ENCODE data around the gene CNTN6.

The CNTN6 gene

DNA sequence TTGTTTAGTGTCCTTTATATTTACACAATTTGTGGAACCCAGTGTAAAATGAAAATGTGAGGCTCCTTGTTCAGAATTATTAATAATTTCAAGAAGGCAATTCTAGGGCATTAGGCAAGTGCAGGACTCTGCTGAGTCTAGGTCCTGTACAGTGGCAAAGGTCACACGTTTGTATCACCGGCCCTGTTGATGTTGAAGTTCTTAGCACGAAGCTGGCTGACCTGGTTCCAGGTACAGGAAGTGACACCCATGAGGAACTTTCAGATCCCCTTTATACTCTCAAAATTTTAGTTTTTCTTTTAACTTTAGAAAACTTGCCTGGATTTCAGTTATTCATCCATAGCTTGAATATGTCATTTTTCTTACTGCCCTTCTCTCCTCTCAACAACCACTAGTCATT is 349.4 kb downstream of the CNTN6 start:
- DNase-seq = no peak

DNA sequence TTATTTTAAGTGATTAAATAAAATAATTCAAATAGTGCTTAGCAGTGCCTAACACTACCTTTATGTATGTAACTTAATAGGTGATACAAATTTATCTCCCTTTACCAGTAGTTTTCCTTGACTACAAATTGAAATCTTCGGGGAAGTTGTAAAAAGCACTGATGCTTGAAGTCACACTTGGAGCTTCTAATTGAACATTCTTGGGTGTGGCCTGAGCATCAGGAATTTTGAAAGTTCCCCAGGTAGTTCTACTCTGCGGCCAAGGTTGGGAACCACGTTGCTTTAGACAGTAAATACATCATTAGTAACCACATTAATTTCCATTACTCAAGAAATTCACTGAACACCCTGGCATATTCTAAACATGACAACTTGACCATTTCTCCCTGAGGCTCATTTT is 351.4 kb downstream of the CNTN6 start:
- DNase-seq = no peak

DNA sequence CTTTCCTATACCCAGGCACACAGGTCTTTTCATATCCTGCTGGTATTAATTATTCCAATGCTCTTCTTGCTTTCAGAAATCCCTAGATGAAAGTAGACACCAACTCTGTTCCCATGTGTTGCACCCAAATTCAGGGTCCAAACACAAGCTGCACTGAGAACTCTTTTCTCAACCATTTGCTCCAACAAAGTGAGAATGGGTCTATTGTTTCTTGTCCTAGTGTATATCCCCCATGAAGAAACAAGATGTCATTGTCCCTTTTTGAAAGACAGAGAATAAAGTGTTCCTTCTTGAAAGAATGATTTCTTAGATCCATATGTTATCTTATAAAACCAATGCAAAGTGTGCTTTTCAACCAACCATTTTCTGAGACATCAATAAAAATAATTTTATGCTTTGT is 353.7 kb downstream of the CNTN6 start:
- DNase-seq = no peak

DNA sequence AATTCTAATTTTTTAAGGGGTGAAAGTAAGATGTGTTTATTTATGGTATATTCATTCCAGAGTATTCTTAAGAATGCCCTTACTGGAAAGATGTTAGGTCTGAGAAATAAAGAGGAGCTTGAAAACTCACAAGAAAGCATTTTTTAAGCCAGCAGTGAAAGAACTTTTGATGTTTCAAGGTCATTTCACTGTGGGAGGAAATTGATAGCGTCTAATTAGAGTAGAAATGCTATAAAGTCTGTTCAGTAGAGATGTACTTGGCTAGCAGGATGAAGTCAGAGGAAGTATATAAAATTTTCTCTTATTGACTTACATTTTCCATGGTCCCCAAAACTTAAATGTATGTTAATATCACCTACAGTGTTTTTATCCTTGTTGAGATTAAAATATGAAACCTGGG is 354.6 kb downstream of the CNTN6 start:
- no peak for DNase-seq

DNA sequence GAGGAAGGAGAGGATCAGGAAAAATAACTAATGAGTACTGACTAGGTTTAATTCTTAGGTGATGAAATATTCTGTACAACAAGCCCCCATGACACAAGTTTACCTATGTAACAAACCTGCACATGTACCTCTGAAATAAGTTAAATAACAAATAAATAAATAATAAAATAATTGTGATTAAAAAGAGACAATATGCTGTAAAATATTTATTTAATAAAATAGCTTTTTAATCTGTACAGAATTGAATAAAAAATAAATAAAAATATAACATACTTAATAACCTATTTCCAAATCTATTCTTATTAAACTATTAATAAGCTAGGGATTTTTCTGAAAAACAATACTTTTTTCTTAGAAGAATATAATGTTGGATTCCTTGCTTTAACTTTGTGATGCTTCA is 355.6 kb downstream of the CNTN6 start:
- DNase-seq = no peak

All from NK-92 treated with Interleukin-12 subunit alpha and Interleukin-12 subunit beta, amount 100 ng/mL, for 24 hours (cell line).